HG02938 (cell line): Measurements from ENCODE around the gene COPB2.
A peak's percentile ranks its signal among the peaks of the same experiment; 100 is the strongest.

ENCODE experiments used
- ATAC-seq: cut with Tn5 transposase; IDR thresholded peaks from one replicate; pipeline ENCODE4 v1.9.1; 2021; ENCODE audit warnings: mild to moderate bottlenecking, moderate library complexity; ENCODE audit not compliant: unreplicated experiment

The COPB2 gene

DNA sequence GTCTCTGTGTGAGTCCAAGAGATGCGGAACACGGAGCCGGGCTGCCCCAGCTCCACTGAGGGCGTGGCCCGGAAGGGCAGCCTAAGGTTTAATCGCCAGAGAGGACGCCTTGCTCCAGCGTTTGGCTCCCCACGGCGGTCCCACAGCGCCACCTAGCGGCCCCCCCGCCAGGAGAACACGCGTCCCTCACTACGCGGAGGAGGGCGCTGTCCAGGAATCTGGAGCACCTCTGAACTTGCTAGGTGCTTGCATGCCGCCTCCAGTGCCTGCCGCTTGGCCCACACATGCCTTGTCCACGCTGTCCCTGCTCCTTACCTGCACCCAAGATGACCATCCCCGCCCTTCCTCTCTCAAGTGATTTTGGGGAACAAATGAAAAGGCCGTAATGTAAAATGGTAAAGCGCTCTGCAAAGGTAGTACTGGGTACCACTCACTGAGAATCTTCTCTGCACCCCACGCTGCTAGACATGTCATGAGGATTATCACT, 60.0 kb downstream of the COPB2 start:
- peak; percentile 94 for ATAC-seq

DNA sequence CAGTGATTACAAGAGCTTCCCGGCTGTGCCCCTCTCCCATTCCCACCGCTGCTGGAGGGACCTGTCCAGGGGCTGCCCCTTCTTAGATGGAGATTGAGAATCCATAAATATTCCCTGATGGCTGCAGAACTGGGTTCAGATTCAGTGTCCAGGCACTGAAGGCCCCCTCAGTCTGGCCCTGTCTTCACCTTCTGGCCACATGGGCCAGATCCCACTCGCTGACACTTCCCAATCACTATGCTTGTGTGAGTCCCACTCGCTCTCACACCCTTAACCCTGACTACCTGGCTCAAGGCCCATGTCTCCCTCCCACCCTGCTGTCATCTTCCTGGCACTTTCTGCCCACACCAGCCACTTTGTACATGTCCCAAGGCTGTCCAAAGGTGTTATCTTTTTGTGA, 61.1 kb downstream of the COPB2 start:
- no peak for ATAC-seq

DNA sequence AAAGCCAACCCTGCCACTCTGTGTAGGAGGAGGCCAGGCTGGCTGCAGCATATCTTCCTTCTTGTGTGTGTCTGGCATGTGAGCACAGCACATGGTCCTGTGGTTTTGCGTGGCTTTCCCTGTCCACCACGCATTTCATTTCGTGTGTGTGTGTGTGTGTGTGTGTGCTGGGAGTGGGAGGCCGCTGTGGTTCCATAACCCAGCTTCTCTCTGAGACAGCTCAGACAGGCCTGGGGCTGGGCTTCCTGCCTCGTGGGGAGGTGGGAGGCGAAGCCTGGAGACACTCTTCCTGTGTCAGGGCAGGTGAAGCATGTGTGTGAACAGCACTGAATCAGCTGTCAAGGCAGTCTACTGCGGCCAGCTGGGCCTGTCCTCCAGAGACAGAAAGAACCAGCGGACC, 61.6 kb downstream of the COPB2 start:
- no peak for ATAC-seq

DNA sequence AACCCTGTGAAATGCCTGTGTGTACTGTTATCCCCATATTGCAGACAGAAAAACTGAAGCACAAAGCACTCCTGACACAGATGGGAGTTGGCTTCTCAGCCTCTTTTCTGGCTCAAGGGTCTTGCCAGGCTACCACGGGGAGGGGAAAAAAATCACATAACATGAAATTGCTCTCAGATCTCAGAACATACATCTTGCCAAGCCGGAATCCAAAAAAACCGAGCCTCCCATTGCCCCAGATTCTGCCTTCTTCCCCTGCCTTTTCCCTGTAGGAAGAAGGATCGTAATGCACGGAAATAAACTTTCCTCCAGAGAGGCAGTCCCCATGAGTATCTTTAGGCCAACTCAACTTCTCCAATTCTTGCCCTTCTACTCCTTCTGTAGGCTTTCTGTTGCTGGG, 62.2 kb downstream of the COPB2 start:
- no peak for ATAC-seq

DNA sequence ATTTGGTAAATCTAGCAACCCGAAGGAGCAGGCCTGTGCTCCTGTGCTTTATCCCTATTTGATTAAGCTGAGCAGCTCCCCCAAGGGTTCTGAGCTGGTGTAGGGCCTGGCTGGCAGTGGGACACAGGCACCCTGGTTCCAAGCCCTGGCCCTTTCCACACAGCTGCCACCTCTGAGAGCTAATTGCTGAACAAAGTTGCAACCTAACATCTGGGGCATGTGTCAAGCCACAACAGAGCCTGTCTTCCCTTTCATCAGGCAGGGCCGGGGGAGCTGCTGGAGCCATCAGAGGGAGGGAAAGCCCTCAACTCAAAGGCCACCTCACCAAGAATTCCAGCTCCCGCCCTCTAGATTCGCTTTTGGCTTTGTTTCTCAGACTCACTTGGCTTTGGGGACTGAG, 62.7 kb downstream of the COPB2 start:
- no peak for ATAC-seq

DNA sequence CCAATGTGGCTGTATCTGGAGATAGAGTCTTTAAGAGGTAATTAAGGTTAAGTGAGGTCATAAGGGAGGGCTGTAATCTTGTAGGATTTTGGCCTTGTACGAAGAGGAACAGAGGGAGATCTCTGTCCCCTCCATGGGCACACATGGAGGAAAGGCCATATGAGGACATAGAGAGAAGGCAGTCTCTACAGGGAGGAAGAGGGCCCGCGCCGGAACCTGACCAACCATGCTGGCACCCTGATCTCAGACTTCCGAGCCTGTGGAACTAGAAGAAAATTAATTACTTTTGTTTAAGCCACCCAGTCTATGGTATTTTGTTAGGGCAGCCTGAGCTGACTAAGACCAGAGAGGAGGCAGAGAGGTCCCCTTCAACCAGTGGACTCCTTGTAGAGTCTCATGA, 63.3 kb downstream of the COPB2 start:
- ATAC-seq: no peak

DNA sequence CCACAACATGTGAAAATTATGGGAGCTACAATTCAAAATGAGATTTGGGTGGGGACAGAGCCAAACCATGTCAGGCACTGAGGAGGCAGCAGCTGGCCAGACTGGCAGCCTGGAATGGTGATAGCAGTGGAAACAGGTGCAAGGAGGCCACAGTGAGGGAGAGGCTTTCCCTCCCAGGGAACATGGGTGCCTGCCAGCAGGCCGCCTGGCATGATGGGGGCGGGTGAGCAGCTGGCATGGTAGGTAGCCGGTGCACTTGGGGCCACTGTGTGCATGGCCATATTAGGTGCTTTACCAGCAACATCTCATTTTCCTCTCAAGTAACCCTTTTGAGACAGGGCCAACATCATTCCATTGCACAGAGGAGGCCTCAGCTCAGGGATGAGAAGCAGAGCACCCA, 63.9 kb downstream of the COPB2 start:
- no peak for ATAC-seq

DNA sequence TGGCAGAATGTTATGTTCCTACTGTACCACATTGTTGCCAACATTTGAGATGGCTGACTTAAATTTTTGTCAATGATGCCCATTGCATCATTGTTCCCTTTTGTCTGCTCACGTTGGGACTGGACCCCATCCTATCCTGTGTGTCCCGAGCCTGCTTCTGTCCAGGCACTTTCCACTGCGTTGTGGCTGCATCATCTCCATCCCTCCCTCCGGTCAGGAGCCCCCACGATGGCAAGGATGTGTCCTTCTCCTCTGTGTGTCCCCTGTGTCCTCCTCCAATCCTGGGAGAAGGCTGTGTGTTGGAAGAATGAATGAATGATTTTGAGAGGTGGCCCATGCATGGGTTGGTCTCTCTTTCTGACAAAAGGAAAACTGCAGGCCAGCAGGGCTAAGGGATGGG, 65.0 kb downstream of the COPB2 start:
- ATAC-seq: no peak

DNA sequence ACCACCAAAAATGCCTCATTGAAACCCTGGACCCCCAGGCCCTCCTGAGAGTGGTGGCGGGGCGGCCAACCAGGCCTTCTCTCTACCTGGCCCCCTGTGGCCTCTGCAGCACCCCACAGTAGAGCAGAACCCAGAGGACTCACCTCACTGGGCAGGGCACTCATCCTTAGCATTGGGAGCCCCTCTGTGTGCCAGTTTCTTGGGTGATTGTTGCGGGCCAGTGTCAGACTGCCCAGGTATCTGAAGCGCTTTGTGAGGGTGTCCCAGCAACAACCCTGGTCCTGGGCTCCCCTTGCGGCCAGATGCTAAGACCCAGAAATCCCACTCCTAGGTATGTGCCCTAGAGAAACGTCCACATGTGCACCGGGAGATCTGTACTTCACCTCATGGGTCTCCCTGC, 66.3 kb downstream of the COPB2 start:
- no peak for ATAC-seq

DNA sequence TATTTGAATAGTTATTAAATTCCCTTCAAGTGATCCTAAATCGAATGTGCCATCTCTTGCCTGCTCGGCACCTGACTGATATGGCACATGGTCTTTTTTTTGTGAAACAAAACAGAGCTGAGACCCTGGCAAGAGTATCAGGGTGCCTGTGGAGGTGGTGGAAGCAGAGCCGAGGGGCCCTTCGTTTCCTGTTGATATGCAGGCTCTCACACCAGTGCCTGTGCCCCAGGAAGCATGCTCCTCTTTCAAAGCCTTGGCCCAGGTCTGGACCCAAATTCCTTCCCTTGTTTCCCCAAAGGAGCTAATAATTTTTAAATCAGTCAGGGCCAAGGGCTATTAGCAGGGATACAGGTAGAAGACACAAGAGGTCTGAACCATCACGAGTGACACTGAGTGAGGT, 67.1 kb downstream of the COPB2 start:
- ATAC-seq: no peak

DNA sequence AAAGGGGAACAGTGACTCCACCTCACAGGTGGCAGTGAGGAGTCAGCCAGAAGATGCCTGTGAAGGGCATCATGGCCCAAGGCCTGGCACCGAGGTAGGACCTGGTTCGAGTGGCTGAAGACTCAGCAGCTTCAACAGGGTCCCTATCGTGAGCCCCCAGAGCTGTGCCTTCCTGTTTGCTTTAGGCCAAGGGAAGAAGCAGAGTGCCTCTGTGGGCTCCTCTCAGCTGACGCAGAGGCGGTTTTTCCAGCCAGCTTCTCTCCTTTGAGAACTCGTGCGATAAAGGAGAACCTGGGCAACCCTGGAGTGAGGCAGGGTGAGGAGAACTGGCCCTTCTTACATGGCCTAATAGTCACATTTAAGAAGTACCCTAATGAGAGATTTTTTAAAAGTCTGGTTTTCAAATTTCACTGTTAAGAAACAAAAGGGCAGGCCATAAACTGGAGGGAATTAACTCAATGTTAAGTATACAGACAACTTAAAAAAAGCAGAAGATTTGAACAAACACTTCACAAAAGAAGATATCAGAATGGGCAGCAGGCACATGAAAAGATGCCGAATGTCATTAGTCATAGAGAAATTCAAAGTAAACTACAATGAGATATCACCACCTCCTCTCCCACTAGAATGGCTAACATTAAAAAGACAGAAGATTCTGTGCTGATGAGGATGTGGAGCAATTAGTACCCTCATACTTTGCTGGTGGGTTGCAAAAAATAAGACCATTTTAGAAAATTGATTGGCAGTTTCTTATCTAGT, 68.7 kb downstream of the COPB2 start:
- ATAC-seq: no peak

DNA sequence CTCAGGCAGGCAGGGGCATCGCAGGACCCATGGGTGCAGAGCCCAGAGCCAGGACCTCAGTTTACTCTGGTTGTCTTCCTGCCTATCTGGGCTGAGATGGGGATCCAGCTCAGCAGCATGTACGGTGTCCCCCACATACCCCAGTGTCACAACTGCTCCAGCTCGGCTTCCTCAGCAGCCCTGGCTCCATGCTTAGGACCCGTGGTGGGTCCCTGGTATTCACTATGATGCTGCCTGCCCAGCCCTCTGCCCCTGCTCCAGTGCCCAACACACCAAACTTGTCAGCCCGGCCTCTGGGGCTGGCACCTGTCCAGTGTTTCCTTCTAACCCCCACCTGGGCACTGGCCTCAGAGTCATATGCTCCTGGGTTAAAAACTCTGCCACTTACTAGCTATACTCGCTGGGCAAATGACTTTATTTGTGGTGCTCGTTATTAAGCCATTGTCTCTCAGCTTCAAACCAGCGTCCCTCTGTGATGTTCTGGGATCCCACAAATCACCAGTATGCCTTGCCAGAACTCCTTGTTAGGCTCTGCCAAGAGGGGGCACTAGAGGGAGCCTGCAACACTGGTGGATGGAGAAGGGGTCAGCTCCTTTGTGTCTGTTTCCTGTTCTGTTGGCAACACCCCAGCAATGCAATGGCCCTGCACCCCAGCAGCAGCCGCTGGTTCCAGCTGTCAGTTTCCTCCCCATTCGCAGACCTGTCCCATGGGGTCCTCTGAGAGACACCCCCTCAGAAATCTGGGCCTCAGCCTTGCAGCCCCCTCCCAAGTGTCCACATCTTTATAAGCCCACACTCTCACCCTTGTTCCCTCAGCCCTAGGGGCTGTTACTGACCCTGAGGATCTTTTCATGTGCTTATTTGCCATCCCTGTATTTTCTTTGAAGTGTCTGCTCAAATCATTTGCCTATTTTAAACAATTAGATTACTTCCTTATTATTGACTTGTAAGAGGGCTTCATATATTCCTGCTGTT, 69.7 kb downstream of the COPB2 start:
- no peak for ATAC-seq

DNA sequence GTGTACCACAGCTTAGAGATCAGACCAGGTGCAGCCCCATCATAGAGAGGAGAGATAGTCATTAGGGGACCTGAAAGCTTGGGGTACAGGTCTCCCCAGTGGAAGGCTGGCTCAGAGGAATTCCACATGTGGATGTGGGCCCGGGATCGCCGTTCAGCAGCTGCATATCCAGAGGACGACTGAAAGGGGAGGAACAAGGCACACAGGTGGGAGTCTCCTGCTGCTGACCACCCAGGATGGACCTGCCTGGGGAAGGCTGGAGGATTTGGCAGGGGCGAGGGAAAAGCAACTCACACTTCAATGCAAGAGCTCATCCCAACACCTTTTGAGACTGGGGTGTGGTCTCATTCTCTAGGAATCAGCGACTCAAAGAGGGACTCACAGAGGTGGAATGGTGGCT, 70.6 kb downstream of the COPB2 start:
- ATAC-seq: no peak

DNA sequence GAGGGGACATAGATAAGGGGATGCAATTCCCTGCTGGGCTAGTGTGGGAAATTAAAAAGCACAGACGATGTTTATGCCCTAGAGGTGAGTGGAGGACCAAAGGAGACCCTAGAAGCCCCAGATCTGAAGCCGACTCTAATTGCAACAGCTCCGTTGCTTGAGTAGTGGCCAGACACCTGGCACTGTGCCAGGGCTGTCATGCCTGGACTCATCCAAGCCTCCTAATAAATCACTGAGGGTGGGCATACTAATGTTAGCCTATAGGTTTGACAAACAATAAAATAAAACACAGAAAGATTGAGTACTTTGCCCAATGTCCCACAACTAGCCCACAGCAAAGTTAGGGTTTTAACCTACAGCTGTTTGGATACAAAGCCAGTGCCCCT, 71.0 kb downstream of the COPB2 start:
- no peak for ATAC-seq

DNA sequence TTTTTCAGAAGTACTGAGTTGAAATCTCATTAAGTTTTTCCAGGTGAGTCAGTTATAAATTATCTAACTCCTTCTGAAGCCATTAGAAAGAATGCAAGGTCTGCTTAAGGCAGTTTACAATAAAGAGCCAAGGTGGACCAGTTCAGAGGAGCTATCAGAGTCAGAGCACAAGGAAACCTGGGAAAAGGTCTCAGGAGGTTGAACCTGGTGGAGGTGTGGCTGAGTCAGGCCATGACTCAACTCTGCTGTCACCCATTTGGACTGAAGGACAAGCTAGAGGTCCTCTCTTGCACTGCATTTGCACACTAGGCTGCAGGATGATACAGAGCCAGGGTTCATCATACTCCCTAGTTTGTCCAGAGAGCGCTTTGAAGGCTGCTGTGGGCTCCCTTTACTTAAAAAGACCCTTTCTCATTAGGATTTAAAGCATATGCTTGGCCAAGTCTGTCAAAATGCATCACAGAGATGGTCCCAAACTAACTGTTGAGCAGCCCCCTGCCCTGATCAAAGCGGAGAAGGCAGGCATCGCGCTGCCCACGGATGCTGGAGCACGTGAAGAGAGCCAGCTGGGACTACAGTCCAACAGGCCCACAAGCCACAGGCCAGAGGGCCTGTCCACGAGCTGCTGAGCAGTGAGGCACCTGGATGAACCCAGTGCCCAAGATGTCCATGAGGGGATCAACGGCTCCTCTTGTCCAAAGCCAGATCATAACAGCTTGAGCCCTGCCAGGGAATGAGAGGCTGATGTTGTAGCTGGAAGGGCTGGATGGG, 71.6 kb downstream of the COPB2 start:
- no peak for ATAC-seq

DNA sequence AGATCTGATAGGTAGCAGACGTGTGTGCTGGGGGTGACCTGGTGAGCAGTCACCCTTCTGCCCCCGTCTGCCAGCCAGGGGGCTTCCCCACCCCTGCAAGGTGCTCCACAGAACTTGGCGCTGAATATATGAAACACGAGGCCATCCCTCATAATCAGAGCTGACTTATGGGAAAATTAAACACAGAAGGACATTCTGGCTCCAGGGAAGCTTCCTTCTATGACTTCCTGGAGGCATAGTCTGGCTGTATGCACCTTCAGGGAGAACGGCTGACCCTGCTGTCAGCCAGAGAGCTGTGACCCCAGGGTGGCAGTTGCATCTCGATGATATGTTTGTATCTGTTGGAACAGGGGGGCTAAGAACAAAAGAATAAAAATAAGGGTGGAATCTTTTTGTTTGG, 72.2 kb downstream of the COPB2 start:
- no peak for ATAC-seq

DNA sequence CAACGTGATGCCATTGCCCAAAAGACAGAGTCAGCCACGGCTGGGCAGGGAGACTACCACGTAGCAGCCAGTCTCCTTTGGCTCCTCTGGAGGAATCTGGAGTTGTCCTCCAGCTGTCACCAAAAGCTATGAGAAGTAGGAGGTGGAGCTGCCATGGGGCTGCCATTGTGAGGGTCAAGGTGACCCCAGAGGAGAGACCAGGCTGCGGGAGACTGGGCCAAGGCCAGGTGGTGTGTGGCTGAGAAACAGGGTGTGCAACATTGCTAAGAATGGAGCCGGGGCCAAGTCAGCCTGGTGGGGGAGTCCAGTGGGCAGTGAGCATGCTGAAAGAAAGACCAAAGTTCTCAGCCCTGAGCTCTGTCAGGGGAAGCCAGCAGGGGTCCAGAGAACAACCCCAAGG, 75.5 kb downstream of the COPB2 start:
- no peak for ATAC-seq

DNA sequence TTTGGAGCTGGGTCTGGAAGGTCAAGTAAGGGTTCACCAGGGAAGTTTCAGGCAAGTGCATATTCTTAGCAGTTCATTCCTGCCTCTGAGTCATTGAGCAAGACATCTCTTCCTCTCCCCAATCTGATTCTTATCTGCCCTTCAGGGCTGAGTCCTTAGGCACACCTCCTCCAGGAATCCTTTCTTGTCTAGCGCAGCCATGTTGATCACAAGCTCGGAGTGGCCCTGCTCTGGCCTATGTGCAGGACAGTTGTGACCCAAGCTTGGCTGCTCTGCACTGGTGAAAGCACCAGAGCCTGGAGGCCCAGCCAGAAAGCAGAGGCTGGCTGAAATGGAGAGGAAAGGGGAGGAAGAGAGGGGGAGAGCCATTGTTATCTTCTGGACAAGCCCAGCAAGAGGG, 76.5 kb downstream of the COPB2 start:
- no peak for ATAC-seq

DNA sequence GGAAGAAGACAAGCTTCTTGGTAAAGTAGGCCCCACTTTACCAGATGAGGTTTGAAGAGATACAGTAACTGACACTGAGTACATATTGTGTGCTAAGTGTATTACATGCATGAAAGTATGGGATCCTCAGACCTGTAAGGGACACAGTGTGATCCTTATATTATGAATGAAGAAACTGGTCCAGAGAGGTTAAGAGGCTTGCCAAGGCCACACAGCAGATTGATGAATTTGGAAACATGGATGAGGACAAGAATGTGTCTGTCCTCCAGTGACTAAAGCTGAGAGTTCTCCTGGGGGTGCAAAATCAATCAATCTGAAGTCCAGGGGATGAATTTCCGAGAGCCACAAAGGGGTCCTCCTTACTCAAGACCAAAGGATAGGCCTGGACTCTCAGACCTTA, 77.0 kb downstream of the COPB2 start:
- no peak for ATAC-seq

DNA sequence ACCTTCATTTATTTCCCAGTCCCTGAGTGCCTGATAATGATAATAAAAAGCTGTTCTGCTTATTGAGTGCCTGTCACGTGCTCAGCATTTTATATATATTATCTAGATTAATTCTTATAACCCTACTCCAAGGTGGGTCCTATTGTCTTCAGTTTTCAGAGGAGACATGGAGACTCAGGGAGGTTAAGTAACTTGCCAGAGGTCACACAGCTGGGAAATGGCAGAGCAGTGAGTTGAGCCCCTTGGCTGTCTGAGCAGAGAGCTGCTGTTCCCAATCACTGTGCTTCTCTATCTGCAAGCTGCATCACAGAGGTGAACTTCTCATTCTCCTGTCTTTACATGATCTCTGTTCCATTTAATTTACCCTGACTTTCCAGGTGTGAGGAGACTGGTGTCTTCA, 77.9 kb downstream of the COPB2 start:
- no peak for ATAC-seq

DNA sequence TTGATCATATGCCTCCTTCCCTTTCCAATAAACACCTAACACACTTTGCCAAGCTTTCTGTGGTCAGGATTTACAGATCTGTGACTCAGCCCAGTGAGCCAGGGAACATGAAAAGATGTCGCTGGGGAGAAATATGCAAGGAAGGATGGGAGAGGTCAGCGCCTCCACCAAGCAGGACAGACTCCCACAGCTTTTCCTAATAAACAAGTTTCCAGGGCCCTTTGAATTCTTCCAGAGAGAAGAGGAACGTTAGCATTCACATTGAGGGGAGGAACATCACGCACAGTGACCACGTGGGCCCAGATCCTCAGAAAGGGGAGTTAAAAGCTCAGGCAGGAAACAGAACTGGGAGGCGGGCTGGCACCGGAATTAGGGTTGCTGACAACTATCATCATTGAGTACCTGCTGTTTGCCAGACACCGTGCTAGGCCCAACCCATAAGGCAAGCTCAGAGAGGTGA, 78.9 kb downstream of the COPB2 start:
- ATAC-seq: no peak
